ENCODE data around the gene CPB2.

The CPB2 gene

DNA sequence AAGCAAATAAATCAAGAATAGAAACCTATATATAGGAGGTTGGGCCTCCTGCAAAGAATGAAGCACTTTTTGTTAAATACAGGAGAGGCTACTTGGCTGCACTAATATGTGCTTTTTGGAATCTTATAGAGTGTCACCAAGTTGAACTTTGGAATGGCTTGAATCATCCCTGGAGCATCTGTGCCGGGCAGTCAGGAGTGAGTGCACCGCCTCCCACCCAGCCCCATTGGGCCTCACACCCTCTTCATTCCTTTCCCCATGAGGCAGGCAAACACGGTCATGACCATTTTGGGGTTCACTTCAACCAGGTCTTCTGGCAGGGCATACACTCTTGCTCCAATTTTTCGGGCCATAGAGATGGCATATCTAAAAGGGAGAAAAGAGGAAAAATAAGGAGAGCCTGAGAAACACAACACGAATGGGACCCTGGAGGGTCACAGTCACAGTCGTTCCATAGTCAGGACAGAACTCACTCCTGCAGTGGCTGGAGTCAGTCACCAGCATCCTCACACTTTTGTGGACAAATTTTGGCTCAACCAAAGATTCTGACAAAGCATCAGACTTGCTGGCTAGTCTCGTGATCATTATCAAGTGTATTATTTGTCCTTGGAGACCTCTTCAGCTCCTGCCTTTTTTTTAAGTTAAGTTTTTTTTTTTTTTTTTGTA, 22.7 kb upstream of the CPB2 start:
- no peaks in the 10 kb centered on the region for H3K4me1 ChIP-seq (ENCODE audit: control insufficient read depth, insufficient read depth, low read length)
- DNase-seq (ENCODE audit: low read depth, low spot score), result no peak
- no peak overlapping the region for H3K27ac ChIP-seq (ENCODE audit: low read length)
- H3K27me3 ChIP-seq (ENCODE audit: control insufficient read depth, insufficient read depth, low read length), result no peaks in the 10 kb centered on the region
- no peaks in the 10 kb centered on the region for H3K36me3 ChIP-seq (ENCODE audit: control insufficient read depth, insufficient read depth, low read length)
- WGBS (ENCODE audit: insufficient coverage, insufficient read length), result no CpG with 5 or more reads among the region's 7 CpGs
- H3K9me3 ChIP-seq (ENCODE audit: control insufficient read depth, insufficient read depth, low read length), result no peaks in the 10 kb centered on the region
- H3K4me3 ChIP-seq (ENCODE audit: low read length), result no peak overlapping the region

DNA sequence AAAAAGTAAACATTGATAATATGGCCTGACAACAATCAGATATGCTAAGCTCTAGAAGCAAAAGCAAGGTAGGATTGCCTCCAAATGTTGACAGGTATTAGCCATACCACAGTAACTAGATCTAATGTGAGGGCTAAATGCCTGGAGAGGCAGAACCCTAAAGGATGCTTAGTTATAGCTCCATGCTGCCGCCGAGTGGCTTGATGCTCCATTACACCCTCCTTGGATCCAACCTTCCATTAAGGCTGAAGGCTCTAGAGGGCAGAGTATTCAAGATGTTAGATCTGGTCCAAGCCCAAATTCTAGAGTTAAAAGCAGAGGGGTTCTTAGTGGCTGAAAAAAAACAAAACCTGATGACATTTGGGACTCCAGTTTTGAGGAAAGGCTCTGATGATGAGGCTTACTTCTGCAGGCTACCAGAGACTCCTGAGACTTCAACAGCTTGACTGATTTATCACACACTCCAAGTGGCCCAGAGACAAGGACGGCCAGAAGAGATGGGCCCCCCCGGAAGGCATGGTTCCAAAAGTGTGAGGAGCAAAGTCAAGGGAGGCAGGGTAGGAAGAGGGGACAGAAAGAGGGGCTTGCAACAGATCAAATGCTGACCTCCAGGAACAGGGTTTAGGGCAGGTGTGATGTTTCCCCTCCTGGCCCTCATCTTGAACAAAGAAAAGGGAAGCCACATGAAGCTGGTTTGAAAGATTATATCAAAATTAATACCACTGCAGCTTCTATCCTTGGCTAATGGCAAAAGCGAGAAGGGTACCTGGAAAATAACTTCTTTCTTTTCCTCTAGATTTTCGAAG, 21.9 kb upstream of the CPB2 start:
- Histone ChIP-seq H3K36me3 (ENCODE audit: control insufficient read depth, insufficient read depth, low read length) (no peaks in the 10 kb centered on the region), H3K27ac (ENCODE audit: low read length) (no peak overlapping the region), H3K9me3 (ENCODE audit: control insufficient read depth, insufficient read depth, low read length) (no peaks in the 10 kb centered on the region), H3K4me3 (ENCODE audit: low read length) (no peak overlapping the region), H3K27me3 (ENCODE audit: control insufficient read depth, insufficient read depth, low read length) (no peaks in the 10 kb centered on the region), H3K4me1 (ENCODE audit: control insufficient read depth, insufficient read depth, low read length) (no peaks in the 10 kb centered on the region)
- peak; percentile 70 for DNase-seq (ENCODE audit: low read depth, low spot score)
- WGBS (ENCODE audit: insufficient coverage, insufficient read length), result no CpG with 5 or more reads among the region's 6 CpGs

GRCh38 chr13:46126056-46126455, 21.2 kb upstream of the CPB2 start:
- Histone ChIP-seq H3K9me3 (ENCODE audit: control insufficient read depth, insufficient read depth, low read length) (no peaks in the 10 kb centered on the region), H3K27me3 (ENCODE audit: control insufficient read depth, insufficient read depth, low read length) (no peaks in the 10 kb centered on the region), H3K27ac (ENCODE audit: low read length) (no peak overlapping the region), H3K4me3 (ENCODE audit: low read length) (no peak overlapping the region), H3K36me3 (ENCODE audit: control insufficient read depth, insufficient read depth, low read length) (no peaks in the 10 kb centered on the region), H3K4me1 (ENCODE audit: control insufficient read depth, insufficient read depth, low read length) (no peaks in the 10 kb centered on the region)
- WGBS (ENCODE audit: insufficient coverage, insufficient read length), result no CpG with 5 or more reads among the region's 2 CpGs
- no peak for DNase-seq (ENCODE audit: low read depth, low spot score)

DNA sequence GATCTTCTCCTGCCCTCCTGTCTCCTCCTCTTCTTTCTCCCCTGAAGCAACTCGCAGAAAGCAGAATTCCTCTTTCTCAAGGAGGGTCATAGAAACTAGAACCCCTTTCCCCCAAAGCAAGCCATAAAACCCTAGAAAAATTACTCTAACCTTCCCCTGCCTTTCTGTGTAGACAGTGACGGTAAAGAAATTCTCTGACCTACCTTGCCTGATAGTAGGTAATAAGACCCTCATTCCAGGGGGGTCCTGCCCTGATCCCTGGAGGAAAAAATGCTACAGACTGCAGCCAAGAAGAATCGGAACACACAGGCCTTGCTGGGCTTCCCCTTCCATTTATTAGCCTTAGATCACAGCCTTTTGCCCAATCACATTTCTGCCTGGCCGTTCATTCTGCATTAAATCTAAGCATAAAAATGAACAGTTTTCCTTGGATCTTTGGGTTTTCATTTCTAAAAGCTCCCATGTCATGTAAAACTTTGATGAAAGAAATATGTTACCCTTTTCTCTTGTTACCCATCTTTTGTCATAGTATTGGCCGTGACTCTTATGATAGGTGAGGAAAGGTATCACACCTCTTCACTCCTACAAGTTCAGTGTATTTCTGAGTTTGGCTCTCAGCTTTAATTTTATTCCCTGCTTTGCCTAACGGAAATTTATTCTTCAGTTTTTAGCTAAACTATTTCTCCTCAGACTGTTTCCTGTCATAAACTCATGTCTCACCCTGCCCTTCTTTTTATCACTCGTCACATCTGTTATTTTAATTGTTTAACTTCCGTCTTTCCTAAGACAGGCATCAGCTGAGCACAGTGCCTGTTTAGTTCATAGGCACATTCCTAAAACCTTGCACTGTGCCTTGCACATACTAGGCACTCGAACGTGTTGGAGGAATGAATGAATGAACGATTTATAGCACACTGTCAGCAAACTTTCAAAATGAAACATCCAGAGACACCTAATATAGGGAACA, 20.4 kb upstream of the CPB2 start:
- no CpG with 5 or more reads among the region's 11 CpGs for WGBS (ENCODE audit: insufficient coverage, insufficient read length)
- H3K4me1 ChIP-seq (ENCODE audit: control insufficient read depth, insufficient read depth, low read length), result no peaks in the 10 kb centered on the region
- no peaks in the 10 kb centered on the region for H3K36me3 ChIP-seq (ENCODE audit: control insufficient read depth, insufficient read depth, low read length)
- H3K27me3 ChIP-seq (ENCODE audit: control insufficient read depth, insufficient read depth, low read length), result no peaks in the 10 kb centered on the region
- H3K9me3 ChIP-seq (ENCODE audit: control insufficient read depth, insufficient read depth, low read length), result no peaks in the 10 kb centered on the region
- no peak overlapping the region for H3K27ac ChIP-seq (ENCODE audit: low read length)
- H3K4me3 ChIP-seq (ENCODE audit: low read length), result no peak overlapping the region
- DNase-seq (ENCODE audit: low read depth, low spot score), result no peak

DNA sequence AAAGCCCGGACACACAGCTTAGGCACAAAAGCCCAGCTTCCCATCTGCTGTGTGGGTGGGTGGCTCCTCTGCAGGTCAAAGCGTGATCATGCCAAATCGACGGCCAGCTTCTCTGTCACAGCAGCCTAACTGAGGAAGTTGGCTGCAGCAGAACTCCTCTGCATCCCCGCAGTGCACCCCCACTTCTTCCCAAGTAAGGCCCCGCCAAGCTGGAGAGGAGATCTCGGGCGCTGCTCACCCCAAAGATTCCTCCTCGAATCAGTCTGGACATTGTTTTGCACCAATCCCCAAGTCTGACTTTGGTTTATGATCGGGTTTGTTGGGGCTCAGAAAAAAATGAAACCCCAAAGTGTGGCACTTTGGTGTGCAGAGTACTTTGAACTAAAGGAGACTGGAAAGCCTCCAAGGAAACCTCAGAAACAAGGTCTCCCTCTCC, 19.7 kb upstream of the CPB2 start:
- H3K27ac ChIP-seq (ENCODE audit: low read length), result no peak overlapping the region
- H3K9me3 ChIP-seq (ENCODE audit: control insufficient read depth, insufficient read depth, low read length), result no peaks in the 10 kb centered on the region
- WGBS (ENCODE audit: insufficient coverage, insufficient read length), result no CpG with 5 or more reads among the region's 10 CpGs
- H3K4me1 ChIP-seq (ENCODE audit: control insufficient read depth, insufficient read depth, low read length), result no peaks in the 10 kb centered on the region
- DNase-seq (ENCODE audit: low read depth, low spot score), result no peak
- H3K27me3 ChIP-seq (ENCODE audit: control insufficient read depth, insufficient read depth, low read length), result no peaks in the 10 kb centered on the region
- H3K36me3 ChIP-seq (ENCODE audit: control insufficient read depth, insufficient read depth, low read length), result no peaks in the 10 kb centered on the region
- no peak overlapping the region for H3K4me3 ChIP-seq (ENCODE audit: low read length)

GRCh38 chr13:46122304-46122703, 17.5 kb upstream of the CPB2 start:
- Histone ChIP-seq H3K36me3 (ENCODE audit: control insufficient read depth, insufficient read depth, low read length) (no peaks in the 10 kb centered on the region), H3K4me1 (ENCODE audit: control insufficient read depth, insufficient read depth, low read length) (no peaks in the 10 kb centered on the region), H3K27ac (ENCODE audit: low read length) (no peak overlapping the region), H3K27me3 (ENCODE audit: control insufficient read depth, insufficient read depth, low read length) (no peaks in the 10 kb centered on the region), H3K9me3 (ENCODE audit: control insufficient read depth, insufficient read depth, low read length) (no peaks in the 10 kb centered on the region), H3K4me3 (ENCODE audit: low read length) (no peak overlapping the region)
- WGBS (ENCODE audit: insufficient coverage, insufficient read length), result no CpG with 5 or more reads among the region's 7 CpGs
- no peak for DNase-seq (ENCODE audit: low read depth, low spot score)

DNA sequence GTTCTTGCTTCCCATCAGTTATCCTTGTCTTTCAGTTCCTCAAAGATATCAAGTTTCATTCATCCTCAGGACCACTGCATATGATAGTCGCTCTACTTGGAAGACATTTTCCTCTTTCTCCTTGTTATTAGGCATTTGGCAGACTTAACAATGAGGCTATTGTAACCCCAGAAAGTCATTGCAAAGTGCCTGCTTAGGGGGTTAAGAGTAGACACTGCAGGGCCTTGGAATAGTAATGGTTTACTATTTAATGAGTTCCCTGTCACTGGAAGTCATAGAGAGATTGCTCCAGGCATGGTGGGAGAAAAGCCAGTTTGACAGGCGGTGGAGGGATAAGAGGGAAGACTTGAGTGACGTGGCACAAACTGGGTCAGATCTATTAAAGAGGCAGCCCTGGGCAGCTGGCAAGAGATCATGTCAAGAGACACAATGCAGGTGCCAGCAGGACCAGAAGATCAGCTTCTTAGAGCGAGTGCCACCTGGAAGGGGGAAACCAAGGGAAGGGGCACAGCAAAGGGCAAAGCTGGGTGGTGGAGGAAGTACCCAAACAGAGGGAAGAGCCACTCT, 16.8 kb upstream of the CPB2 start:
- H3K4me3 ChIP-seq (ENCODE audit: low read length), result no peak overlapping the region
- no peaks in the 10 kb centered on the region for H3K36me3 ChIP-seq (ENCODE audit: control insufficient read depth, insufficient read depth, low read length)
- H3K27ac ChIP-seq (ENCODE audit: low read length), result no peak overlapping the region
- DNase-seq (ENCODE audit: low read depth, low spot score), result no peak
- H3K27me3 ChIP-seq (ENCODE audit: control insufficient read depth, insufficient read depth, low read length), result no peaks in the 10 kb centered on the region
- H3K4me1 ChIP-seq (ENCODE audit: control insufficient read depth, insufficient read depth, low read length), result no peaks in the 10 kb centered on the region
- H3K9me3 ChIP-seq (ENCODE audit: control insufficient read depth, insufficient read depth, low read length), result no peaks in the 10 kb centered on the region
- WGBS (ENCODE audit: insufficient coverage, insufficient read length), result no CpG with 5 or more reads among the region's 4 CpGs

DNA sequence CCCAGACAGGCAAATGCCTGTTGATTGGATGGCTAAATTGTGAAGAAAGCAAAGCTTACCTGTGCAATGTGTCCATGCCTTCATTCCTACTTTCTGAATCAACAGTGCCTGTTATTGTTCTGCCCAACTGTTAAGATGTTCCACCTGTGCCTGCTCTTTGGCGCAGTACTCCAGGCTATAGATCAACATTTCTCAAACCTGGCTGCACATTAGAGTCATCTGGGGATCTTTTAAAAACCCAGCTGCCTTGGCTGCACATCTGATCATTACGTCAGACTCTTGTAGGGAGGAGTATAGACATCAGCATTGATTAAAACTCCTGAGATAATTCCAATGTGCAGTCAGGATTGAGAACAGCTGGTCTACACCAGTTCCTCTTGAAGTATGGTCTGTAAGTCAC, 16.2 kb upstream of the CPB2 start:
- no peaks in the 10 kb centered on the region for H3K36me3 ChIP-seq (ENCODE audit: control insufficient read depth, insufficient read depth, low read length)
- H3K9me3 ChIP-seq (ENCODE audit: control insufficient read depth, insufficient read depth, low read length), result no peaks in the 10 kb centered on the region
- no peak for DNase-seq (ENCODE audit: low read depth, low spot score)
- no peak overlapping the region for H3K27ac ChIP-seq (ENCODE audit: low read length)
- H3K4me3 ChIP-seq (ENCODE audit: low read length), result no peak overlapping the region
- no CpG with 5 or more reads among the region's 2 CpGs for WGBS (ENCODE audit: insufficient coverage, insufficient read length)
- no peaks in the 10 kb centered on the region for H3K27me3 ChIP-seq (ENCODE audit: control insufficient read depth, insufficient read depth, low read length)
- no peaks in the 10 kb centered on the region for H3K4me1 ChIP-seq (ENCODE audit: control insufficient read depth, insufficient read depth, low read length)

DNA sequence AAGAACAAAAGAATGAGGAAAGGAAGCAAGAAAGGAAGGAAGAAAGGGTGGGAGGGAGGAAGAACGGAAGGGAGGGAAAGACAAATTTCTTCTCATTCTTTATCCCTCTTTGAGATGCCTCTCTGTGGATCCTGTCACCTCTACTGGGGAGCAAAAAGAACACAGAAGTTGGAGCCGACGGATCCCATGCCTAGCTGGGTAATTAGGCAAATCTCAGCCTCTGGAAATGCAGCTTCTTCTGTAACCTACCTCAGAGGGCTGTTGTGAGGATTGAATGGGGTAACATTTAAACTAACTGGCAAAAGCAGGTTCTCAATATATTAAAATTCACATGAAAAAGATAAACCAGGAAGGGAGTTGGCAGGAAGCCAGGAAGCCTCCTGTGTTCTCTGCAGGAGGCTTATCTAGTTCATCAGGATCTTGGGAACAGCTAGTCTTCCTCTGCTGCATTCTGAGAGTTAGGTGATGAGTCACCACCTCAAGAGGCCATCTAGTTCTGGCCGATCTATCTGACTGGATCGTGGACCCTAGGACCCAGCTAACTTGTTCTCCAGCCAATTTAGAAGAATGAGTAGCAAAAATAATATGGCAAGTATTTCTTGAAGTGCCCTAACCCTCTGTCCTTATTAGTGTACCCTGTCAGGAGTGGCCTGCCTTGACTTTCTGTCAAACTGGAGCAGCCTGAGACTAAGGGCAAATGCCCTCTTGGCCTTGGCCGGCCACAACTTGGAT, 15.2 kb upstream of the CPB2 start:
- H3K36me3 ChIP-seq (ENCODE audit: control insufficient read depth, insufficient read depth, low read length), result no peaks in the 10 kb centered on the region
- WGBS (ENCODE audit: insufficient coverage, insufficient read length), result no CpG with 5 or more reads among the region's 6 CpGs
- peak; percentile 20 for DNase-seq (ENCODE audit: low read depth, low spot score)

More for the DNA sequence above, 15.2 kb upstream of the CPB2 start:
- Histone ChIP-seq H3K27me3 (ENCODE audit: control insufficient read depth, insufficient read depth, low read length) (no peaks in the 10 kb centered on the region), H3K9me3 (ENCODE audit: control insufficient read depth, insufficient read depth, low read length) (no peaks in the 10 kb centered on the region), H3K27ac (ENCODE audit: low read length) (no peak overlapping the region), H3K4me1 (ENCODE audit: control insufficient read depth, insufficient read depth, low read length) (no peaks in the 10 kb centered on the region), H3K4me3 (ENCODE audit: low read length) (no peak overlapping the region)

All from iPS DF 6.9 (cell line).